GM23248 (cell line): ENCODE measurements around the gene KLK7. TPM values are rescaled to one million over a fixed set of nuclear protein-coding genes. Genes with fewer than 3 reads are reported as not detected.

Experiments
- DNase-seq: peaks from one replicate; pipeline ENCODE4 v3.0.0-alpha.2; 2015
- H2AFZ ChIP-seq: fragments of 200-600 bp; sonication (generic); 2 replicates; pipeline ENCODE4 v1.6.1; 2016; ENCODE audit warnings: antibody characterized with exemption
- H3F3A ChIP-seq: fragments of 200-600 bp; sonication (generic); 2 replicates; pipeline ENCODE4 v1.6.1; 2016; ENCODE audit warnings: mild to moderate bottlenecking, antibody characterized with exemption, mixed run types; ENCODE audit not compliant: insufficient read depth
- H3K27ac ChIP-seq: fragments of 200-600 bp; sonication (generic); 2 replicates; pipeline ENCODE4 v1.5.1; 2016; ENCODE audit warnings: mild to moderate bottlenecking
- H3K27me3 ChIP-seq: fragments of 200-600 bp; sonication (generic); replicated peaks from 2 replicates; pipeline ENCODE4 v1.6.1; 2016; ENCODE audit warnings: mild to moderate bottlenecking; ENCODE audit not compliant: insufficient read depth
- H3K36me3 ChIP-seq: fragments of 200-600 bp; sonication (generic); 2 replicates; pipeline ENCODE4 v1.6.1; 2016; ENCODE audit warnings: low read depth, mild to moderate bottlenecking
- H3K4me1 ChIP-seq: fragments of 200-600 bp; sonication (generic); 2 replicates; pipeline ENCODE4 v1.6.1; 2016; ENCODE audit warnings: mild to moderate bottlenecking; ENCODE audit not compliant: insufficient read depth
- H3K4me2 ChIP-seq: fragments of 200-600 bp; sonication (generic); one replicate; pipeline ENCODE4 v1.6.1; 2016; ENCODE audit warnings: mild to moderate bottlenecking; ENCODE audit not compliant: unreplicated experiment
- H3K4me3 ChIP-seq: fragments of 200-600 bp; sonication (generic); 2 replicates; pipeline ENCODE4 v1.5.1; 2016; ENCODE audit warnings: mild to moderate bottlenecking
- H3K79me2 ChIP-seq: fragments of 200-600 bp; sonication (generic); 2 replicates; pipeline ENCODE4 v1.6.1; 2016; ENCODE audit warnings: mild to moderate bottlenecking; ENCODE audit not compliant: insufficient read depth
- H3K9ac ChIP-seq: fragments of 200-600 bp; sonication (generic); 2 replicates; pipeline ENCODE4 v1.6.1; 2016; ENCODE audit warnings: mild to moderate bottlenecking
- H3K9me2 ChIP-seq: fragments of 200-600 bp; sonication (generic); 2 replicates; pipeline ENCODE4 v1.6.1; 2016; ENCODE audit warnings: mixed run types, mild to moderate bottlenecking, moderate library complexity; ENCODE audit not compliant: insufficient read depth
- H3K9me3 ChIP-seq: fragments of 200-600 bp; sonication (generic); one replicate; pipeline ENCODE4 v1.6.1; 2017; ENCODE audit warnings: low read depth
- H4K20me1 ChIP-seq: fragments of 200-600 bp; sonication (generic); 2 replicates; pipeline ENCODE4 v1.6.0; 2016; ENCODE audit not compliant: insufficient read depth
- EZH2 ChIP-seq: fragments of 200-600 bp; sonication (generic); IDR thresholded peaks from 2 replicates; pipeline ENCODE4 v1.6.1; 2018; ENCODE audit warnings: antibody characterized with exemption, mild to moderate bottlenecking; ENCODE audit not compliant: insufficient read depth, poor library complexity, severe bottlenecking
- EZH2phosphoT487 ChIP-seq: fragments of 200-600 bp; sonication (generic); IDR thresholded peaks from 2 replicates; pipeline ENCODE4 v1.6.1; 2018; ENCODE audit warnings: antibody characterized with exemption, moderate library complexity, mild to moderate bottlenecking, low read depth; ENCODE audit not compliant: insufficient read depth
- WGBS, 2 experiments: methylation state at CpG; one replicate each; pipeline ENCODE4 v1.1.6; 2015 to 2017; ENCODE audit warnings: low lambda C conversion rate in 2 of 2, low coverage in 1 of 2; ENCODE audit errors: missing lambda C conversion rate in 2 of 2; 5-methylcytosine and 5-hydroxymethylcytosine counted together
- in situ Hi-C: fragments of 300-500 bp; cut with MboI; formaldehyde crosslinking; loops from 2 replicates; pipeline ENCODE4 v1.15.0; 2020
- polyA plus RNA-seq: library from polyadenylated mRNA; unstranded; fragments of >200 nt; fragmentation: Nextera tagmentation; extraction: Ambion mirVana; gene quantifications from 2 replicates; pipeline ENCODE4 v1.2.1, GENCODE V29; 2016
- total RNA-seq: library from RNA; depleted of rRNA; stranded (reverse); fragments of >200 nt; shearing (Covaris generic); gene quantifications from 2 replicates; pipeline ENCODE4 v1.2.3, GENCODE V29; 2014

Gene KLK7
- total and polyA plus RNA-seq, 2 experiments from 2014 or later = not detected

DNA sequence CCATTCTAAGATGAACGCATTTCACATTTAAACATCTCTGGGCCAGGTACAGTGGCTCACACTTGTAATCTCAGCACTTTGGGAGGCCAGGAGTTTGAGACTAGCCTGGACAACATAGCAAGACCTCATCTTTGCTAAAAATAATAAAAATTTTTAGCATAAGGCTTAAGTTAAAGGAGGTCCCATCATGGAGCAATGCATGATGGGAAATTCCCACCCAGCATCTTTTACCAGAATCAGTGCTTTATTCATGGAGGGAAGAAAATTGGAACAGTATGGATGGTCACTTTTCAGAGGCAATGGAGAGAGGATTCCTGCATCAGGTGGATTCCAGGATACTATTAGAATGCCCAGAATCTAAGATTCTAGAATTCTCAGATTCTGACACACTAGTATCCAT is 21.5 kb upstream of the KLK7 start:
- no peak overlapping the region for H3K9ac ChIP-seq
- no peak overlapping the region for H3K27ac ChIP-seq
- no peak overlapping the region for H3K4me3 ChIP-seq
- WGBS, 2 experiments = 62 to 74% methylated on average over 1 of the region's 1 CpG
- H4K20me1 ChIP-seq = no peaks in the 10 kb centered on the region
- H3K27me3 ChIP-seq = peaks cover 3% of the 10 kb centered on the region; the same call in 1 of the 2 replicates
- TF ChIP-seq EZH2phosphoT487 (no peak), EZH2 (no peak)
- no peaks in the 10 kb centered on the region for H3K9me3 ChIP-seq
- in situ Hi-C loops = no loop called here
- no peaks in the 10 kb centered on the region for H3K4me1 ChIP-seq
- no peaks in the 10 kb centered on the region for H3F3A ChIP-seq
- DNase-seq = no peak
- H3K9me2 ChIP-seq = no peaks in the 10 kb centered on the region
- H3K4me2 ChIP-seq = no peak overlapping the region
- H2AFZ ChIP-seq = no peak overlapping the region
- H3K36me3 ChIP-seq = no peaks in the 10 kb centered on the region
- no peaks in the 10 kb centered on the region for H3K79me2 ChIP-seq

DNA sequence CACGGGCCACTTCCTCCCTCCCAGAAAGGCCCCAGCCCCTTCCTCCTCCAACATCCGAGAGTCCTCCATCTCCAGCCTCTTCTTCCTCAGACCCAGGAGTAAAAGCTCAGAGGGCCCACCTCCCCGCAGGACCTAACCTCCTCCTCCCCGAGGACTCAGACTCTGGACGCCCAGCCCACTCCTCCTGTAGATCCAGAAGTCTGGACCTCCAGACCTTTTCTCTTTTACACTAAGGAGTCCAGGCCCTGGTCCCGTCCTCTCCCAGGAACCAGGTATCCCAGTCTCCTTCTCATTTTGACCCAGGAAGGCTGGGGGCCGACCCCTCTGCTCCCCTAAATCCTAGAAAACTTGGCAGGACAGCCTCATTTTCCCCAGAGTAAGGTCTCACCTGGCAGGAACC is 19.6 kb upstream of the KLK7 start:
- no peak overlapping the region for H3K27ac ChIP-seq
- H3K4me1 ChIP-seq = no peaks in the 10 kb centered on the region
- H3K36me3 ChIP-seq = no peaks in the 10 kb centered on the region
- no peaks in the 10 kb centered on the region for H3K79me2 ChIP-seq
- H4K20me1 ChIP-seq = no peaks in the 10 kb centered on the region
- H3K9me3 ChIP-seq = no peaks in the 10 kb centered on the region
- no peak overlapping the region for H3K9ac ChIP-seq
- H3K4me3 ChIP-seq = no peak overlapping the region
- in situ Hi-C loops = no loop called here
- no peaks in the 10 kb centered on the region for H3F3A ChIP-seq
- H3K4me2 ChIP-seq = no peak overlapping the region
- peaks cover 2% of the 10 kb centered on the region; the same call in 1 of the 2 replicates for H3K27me3 ChIP-seq
- H2AFZ ChIP-seq = no peak overlapping the region
- no peaks in the 10 kb centered on the region for H3K9me2 ChIP-seq
- TF ChIP-seq EZH2phosphoT487 (no peak), EZH2 (no peak)
- no peak for DNase-seq
- WGBS, 2 experiments = 47 to 52% methylated on average over 6 to 7 of the region's 7 CpGs

DNA sequence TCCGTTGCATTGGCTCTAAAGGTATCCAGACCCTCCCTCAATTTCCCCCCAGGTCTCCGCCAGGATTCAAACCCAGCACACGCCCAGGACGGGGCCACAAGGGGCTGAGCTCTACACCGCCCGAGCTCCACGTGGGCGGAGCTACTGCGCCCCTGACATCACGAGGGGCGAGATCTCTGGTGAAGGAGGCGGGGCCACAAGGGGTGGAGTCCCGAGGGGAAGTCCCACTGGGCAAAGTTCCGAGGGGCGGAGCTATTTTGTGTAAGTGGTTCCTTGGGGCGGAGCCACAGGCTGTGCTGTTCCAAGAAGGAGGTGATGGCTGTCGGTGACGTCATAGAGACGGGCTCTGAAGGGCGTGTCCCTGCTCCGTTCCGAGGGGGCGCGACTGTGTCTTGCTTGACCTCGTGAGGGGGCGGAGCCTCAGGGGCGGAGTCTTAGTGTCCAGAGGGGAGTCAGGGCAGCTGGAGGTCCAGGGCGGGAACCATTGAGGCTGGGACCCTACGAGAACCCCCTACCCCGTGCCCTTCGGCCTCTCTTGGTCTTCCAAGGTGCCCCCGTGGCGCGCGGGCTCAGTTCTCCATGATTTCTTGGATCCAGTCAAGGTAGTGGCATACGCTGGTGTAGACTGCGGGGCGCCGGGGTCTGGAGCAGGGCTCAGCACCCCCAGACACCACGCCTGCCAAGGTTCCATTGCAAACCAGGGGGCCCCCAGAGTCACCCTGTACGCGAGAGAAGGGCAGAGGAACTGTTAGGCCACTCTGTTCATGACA is 19.0 kb upstream of the KLK7 start:
- H3K79me2 ChIP-seq = no peaks in the 10 kb centered on the region
- H3K9me2 ChIP-seq = no peaks in the 10 kb centered on the region
- in situ Hi-C loops = no loop called here
- H3K36me3 ChIP-seq = no peaks in the 10 kb centered on the region
- no peaks in the 10 kb centered on the region for H3K4me1 ChIP-seq
- H3F3A ChIP-seq = no peaks in the 10 kb centered on the region
- H4K20me1 ChIP-seq = no peaks in the 10 kb centered on the region
- no peak overlapping the region for H3K9ac ChIP-seq
- H2AFZ ChIP-seq = no peak overlapping the region
- no peak overlapping the region for H3K4me2 ChIP-seq
- TF ChIP-seq EZH2 = no peak
- no peak for TF ChIP-seq EZH2phosphoT487
- H3K9me3 ChIP-seq = no peaks in the 10 kb centered on the region
- peak; percentile 27 for DNase-seq
- no peaks in the 10 kb centered on the region for H3K27me3 ChIP-seq
- 69 to 76% methylated on average over 35 to 42 of the region's 42 CpGs for WGBS, 2 experiments
- no peak overlapping the region for H3K27ac ChIP-seq
- no peak overlapping the region for H3K4me3 ChIP-seq

DNA sequence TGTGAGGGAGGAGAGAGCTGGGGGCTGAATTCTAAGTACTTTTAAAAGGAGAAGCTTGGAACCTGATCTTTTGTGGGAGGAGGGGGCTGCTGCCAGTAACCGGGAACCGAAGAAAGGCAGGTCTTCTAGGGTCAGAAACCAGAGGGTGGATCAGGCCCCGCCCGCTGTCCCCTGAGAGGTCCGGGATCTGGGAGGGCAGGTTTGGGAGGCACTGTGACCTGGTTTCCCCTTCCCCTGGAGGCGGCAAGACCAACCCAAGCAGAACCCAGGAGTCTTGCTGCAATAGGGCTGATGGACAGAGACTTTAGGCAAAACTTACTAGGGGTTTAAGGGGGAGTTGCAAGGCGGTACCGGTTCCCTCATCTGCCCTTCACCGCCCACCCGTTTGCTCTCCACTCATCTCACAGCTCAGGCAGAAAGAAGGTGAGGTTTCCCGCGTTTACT is 18.4 kb upstream of the KLK7 start:
- H2AFZ ChIP-seq = no peak overlapping the region
- 54 to 58% methylated on average over 12 of the region's 12 CpGs for WGBS, 2 experiments
- H3K79me2 ChIP-seq = no peaks in the 10 kb centered on the region
- in situ Hi-C loops = no loop called here
- H3K4me1 ChIP-seq = no peaks in the 10 kb centered on the region
- no peak for DNase-seq
- no peak overlapping the region for H3K4me3 ChIP-seq
- no peak overlapping the region for H3K9ac ChIP-seq
- no peaks in the 10 kb centered on the region for H4K20me1 ChIP-seq
- H3K4me2 ChIP-seq = no peak overlapping the region
- no peaks in the 10 kb centered on the region for H3K9me3 ChIP-seq
- TF ChIP-seq EZH2 = no peak
- no peak for TF ChIP-seq EZH2phosphoT487
- no peaks in the 10 kb centered on the region for H3K9me2 ChIP-seq
- no peak overlapping the region for H3K27ac ChIP-seq
- H3K27me3 ChIP-seq = no peaks in the 10 kb centered on the region
- no peaks in the 10 kb centered on the region for H3K36me3 ChIP-seq
- no peaks in the 10 kb centered on the region for H3F3A ChIP-seq

DNA sequence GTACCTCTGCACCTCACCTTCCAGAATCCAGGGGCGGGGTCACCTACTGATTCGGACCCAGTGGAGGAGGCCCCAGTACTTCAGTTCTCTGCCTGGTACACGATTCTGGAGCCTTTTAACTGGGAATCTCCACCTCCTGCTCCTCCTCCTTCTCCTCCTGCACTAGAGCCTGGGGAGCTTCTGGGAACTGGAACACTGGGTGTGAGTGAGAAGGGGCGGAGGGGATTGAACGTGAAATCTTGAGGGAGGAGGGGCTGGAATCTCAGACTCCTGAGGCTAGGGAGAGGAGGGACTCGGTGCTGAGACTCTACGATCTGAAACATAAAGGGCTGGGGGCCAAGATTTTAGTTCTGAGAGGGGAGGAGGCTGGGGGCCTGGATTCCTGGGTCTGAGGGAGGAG is 17.8 kb upstream of the KLK7 start, which contains the start of gene KLK8:
KLK8 (minus strand) TSS at position 90 of the 400 bp plus-strand sequence. CDS start 437 bp downstream, outside the sequence.
- Histone ChIP-seq H3K4me3 (no peak within 1 kb of the TSS), H2AFZ (no peak within 1 kb of the TSS), H3K9me3 (no peaks in the 10 kb centered on the region), H3K36me3 (no peaks in the 10 kb centered on the region), H3K9me2 (no peaks in the 10 kb centered on the region), H3K9ac (no peak within 1 kb of the TSS), H3F3A (no peaks in the 10 kb centered on the region), H3K4me2 (no peak within 1 kb of the TSS), H3K27ac (no peak within 1 kb of the TSS), H3K79me2 (no peaks in the 10 kb centered on the region), H3K27me3 (no peaks in the 10 kb centered on the region), H4K20me1 (no peaks in the 10 kb centered on the region), H3K4me1 (no peaks in the 10 kb centered on the region)
- 12 to 15% methylated on average over 4 to 6 of the region's 7 CpGs for WGBS, 2 experiments
- in situ Hi-C loops = no loop called here
- TF ChIP-seq EZH2phosphoT487 (no peak), EZH2 (no peak)
- DNase-seq = no peak
